Measurements from ENCODE around the gene R3HDML.

The R3HDML gene

DNA sequence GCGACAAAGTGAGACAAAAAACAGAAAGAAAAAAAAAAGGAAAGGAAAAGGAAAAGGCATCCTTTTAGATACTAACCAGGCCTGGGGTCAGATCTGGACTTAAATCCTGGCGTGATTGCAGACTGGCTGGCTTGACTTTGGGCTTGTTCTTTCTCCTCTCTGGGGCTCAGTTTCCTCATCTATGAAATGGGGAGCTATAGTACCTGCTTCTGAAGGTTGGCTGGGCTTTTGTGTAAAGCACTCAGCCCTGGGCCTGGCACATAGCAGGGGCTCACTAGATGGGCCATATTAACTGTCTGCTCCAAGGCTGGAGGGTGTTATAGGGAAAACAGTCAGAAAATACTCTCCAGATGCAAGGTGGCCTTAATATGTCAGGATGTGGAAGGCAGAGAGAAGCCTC, 1.2 kb upstream of the R3HDML start:
- no CpG with 5 or more reads among the region's 2 CpGs for WGBS, 2 donors (ENCODE audit: extremely low coverage in 2 of 2, insufficient read length in 2 of 2, insufficient replicate concordance in 1 of 2)
- no peak overlapping the region for H3K4me2 ChIP-seq (ENCODE audit: insufficient read depth, low read length, poor library complexity, severe bottlenecking)
- H3K9ac ChIP-seq (ENCODE audit: low read depth, low read length, poor library complexity): no peak overlapping the region

DNA sequence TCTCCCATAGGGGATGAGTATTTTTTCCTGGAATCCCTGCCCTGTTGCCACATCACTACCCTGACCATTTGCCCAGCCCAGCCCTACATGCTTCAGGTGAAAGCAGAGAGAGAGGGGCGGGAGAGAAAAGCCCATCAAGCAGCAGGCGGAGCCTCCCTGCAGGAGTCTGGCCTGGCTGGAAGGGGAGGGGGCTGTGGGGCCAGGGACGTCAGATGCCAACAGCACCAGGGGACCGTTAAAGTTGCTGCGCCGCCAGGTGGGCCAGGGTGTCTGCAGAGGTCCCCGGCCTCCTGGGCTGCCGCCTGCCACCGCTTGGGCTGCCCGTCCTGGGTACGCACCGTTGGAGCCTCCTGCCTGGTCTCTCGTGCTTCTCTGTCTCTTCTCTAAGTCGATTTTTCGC, 757 bp upstream of the R3HDML start:
- Histone ChIP-seq H3K14ac (ENCODE audit: low read length) (no peak overlapping the region), H3K36me3 (replicated peaks in 1 of 2; ENCODE audit: control insufficient read depth in 2 of 2, insufficient read depth in 2 of 2, low read length in 2 of 2) (no peaks in the 10 kb centered on the region), H3K18ac (ENCODE audit: low read length) (peak overlapping the region; percentile 55), H3K4ac (ENCODE audit: low read length) (no peak overlapping the region), H3K4me1 (ENCODE audit: control insufficient read depth in 2 of 2, insufficient read depth in 1 of 2, low read depth in 1 of 2, low read length in 2 of 2) (no peaks in the 10 kb centered on the region), H4K91ac (ENCODE audit: low read depth, low read length, poor library complexity) (no peak overlapping the region), H2BK12ac (ENCODE audit: low read length) (no peak overlapping the region), H4K8ac (ENCODE audit: low read depth, low read length) (no peak overlapping the region), H3K4me2 (ENCODE audit: insufficient read depth, low read length, poor library complexity, severe bottlenecking) (no peak overlapping the region), H3K23ac (ENCODE audit: low read depth, low read length, poor library complexity) (no peak overlapping the region), H2BK15ac (ENCODE audit: low read length) (no peak overlapping the region), H2AFZ (ENCODE audit: low read length) (peak overlapping the region; percentile 41), H3K27ac (replicated peaks; ENCODE audit: low read length) (no peak overlapping the region), H3K27me3 (ENCODE audit: control insufficient read depth in 3 of 3, insufficient read depth in 3 of 3, low read depth in 1 of 3, low read length in 3 of 3) (peaks cover 0 to 27% (median 0%) of the 10 kb centered on the region in 3 experiments), H3K9ac (ENCODE audit: low read depth, low read length, poor library complexity) (peak overlapping the region; percentile 38), H2AK5ac (ENCODE audit: low read depth, low read length) (no peak overlapping the region), H2BK5ac (ENCODE audit: low read length) (no peak overlapping the region), H3K9me3 (replicated peaks in 1 of 2; ENCODE audit: control insufficient read depth in 2 of 2, insufficient read depth in 1 of 2, low read depth in 1 of 2, low read length in 2 of 2) (no peaks in the 10 kb centered on the region), H3K79me1 (ENCODE audit: low read depth, low read length) (no peaks in the 10 kb centered on the region), H3K4me3 (ENCODE audit: low read length in 2 of 2) (no peak overlapping the region), H2BK120ac (ENCODE audit: low read depth, low read length) (no peak overlapping the region)
- no CpG with 5 or more reads among the region's 15 CpGs for WGBS, 2 donors (ENCODE audit: extremely low coverage in 2 of 2, insufficient read length in 2 of 2, insufficient replicate concordance in 1 of 2)
- DNase-seq (ENCODE audit: low spot score): no peak

More for the DNA sequence above, 1.2 kb upstream of the R3HDML start:
- Histone ChIP-seq H3K14ac (ENCODE audit: low read length) (no peak overlapping the region), H3K18ac (ENCODE audit: low read length) (no peak overlapping the region), H2BK5ac (ENCODE audit: low read length) (no peak overlapping the region), H2BK120ac (ENCODE audit: low read depth, low read length) (no peak overlapping the region), H3K4me3 (ENCODE audit: low read length in 2 of 2) (no peak overlapping the region), H3K27me3 (ENCODE audit: control insufficient read depth in 3 of 3, insufficient read depth in 3 of 3, low read depth in 1 of 3, low read length in 3 of 3) (peaks cover 0 to 27% (median 0%) of the 10 kb centered on the region in 3 experiments), H3K4me1 (ENCODE audit: control insufficient read depth in 2 of 2, insufficient read depth in 1 of 2, low read depth in 1 of 2, low read length in 2 of 2) (no peaks in the 10 kb centered on the region), H4K91ac (ENCODE audit: low read depth, low read length, poor library complexity) (no peak overlapping the region), H2AFZ (ENCODE audit: low read length) (no peak overlapping the region), H4K8ac (ENCODE audit: low read depth, low read length) (no peak overlapping the region), H2AK5ac (ENCODE audit: low read depth, low read length) (no peak overlapping the region), H3K27ac (replicated peaks; ENCODE audit: low read length) (no peak overlapping the region), H2BK12ac (ENCODE audit: low read length) (no peak overlapping the region), H3K36me3 (replicated peaks in 1 of 2; ENCODE audit: control insufficient read depth in 2 of 2, insufficient read depth in 2 of 2, low read length in 2 of 2) (no peaks in the 10 kb centered on the region), H3K23ac (ENCODE audit: low read depth, low read length, poor library complexity) (no peak overlapping the region), H3K9me3 (replicated peaks in 1 of 2; ENCODE audit: control insufficient read depth in 2 of 2, insufficient read depth in 1 of 2, low read depth in 1 of 2, low read length in 2 of 2) (no peaks in the 10 kb centered on the region), H3K79me1 (ENCODE audit: low read depth, low read length) (no peaks in the 10 kb centered on the region), H3K4ac (ENCODE audit: low read length) (no peak overlapping the region), H2BK15ac (ENCODE audit: low read length) (no peak overlapping the region)
- no peak for DNase-seq (ENCODE audit: low spot score)

DNA sequence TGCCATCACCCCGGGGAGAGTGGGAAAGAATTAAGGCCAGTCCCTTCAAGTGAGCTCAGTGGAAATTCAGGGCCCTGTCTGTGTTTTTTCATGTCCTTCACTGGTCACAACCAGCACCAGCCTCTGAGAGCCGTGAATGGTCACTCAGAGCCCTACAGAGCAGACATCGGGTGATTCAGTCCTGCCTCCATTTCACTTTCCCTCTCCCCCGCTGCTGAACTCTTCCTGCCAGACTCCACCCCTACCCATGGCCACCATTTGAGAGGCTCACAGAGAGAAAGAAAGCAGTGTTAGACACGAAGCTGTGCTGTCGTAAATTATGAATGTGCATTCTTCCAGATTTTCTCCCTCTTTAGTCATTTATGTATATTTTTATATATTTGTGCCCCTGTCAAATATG, 5.4 kb downstream of the R3HDML start:
- H3K14ac ChIP-seq (ENCODE audit: low read length): no peak overlapping the region
- H2BK15ac ChIP-seq (ENCODE audit: low read length): no peak overlapping the region
- WGBS, 2 donors (ENCODE audit: extremely low coverage in 2 of 2, insufficient read length in 2 of 2, insufficient replicate concordance in 1 of 2): no CpG with 5 or more reads among the region's 6 CpGs
- no peaks in the 10 kb centered on the region for H3K79me1 ChIP-seq (ENCODE audit: low read depth, low read length)
- no peak overlapping the region for H2BK5ac ChIP-seq (ENCODE audit: low read length)
- no peak overlapping the region for H2BK12ac ChIP-seq (ENCODE audit: low read length)
- no peaks in the 10 kb centered on the region for H3K9me3 ChIP-seq (replicated peaks in 1 of 2; ENCODE audit: control insufficient read depth in 2 of 2, insufficient read depth in 1 of 2, low read depth in 1 of 2, low read length in 2 of 2)
- no peak overlapping the region for H3K23ac ChIP-seq (ENCODE audit: low read depth, low read length, poor library complexity)
- H4K91ac ChIP-seq (ENCODE audit: low read depth, low read length, poor library complexity): no peak overlapping the region
- H3K4ac ChIP-seq (ENCODE audit: low read length): no peak overlapping the region
- H3K27ac ChIP-seq (replicated peaks; ENCODE audit: low read length): no peak overlapping the region
- H2BK120ac ChIP-seq (ENCODE audit: low read depth, low read length): no peak overlapping the region
- DNase-seq (ENCODE audit: low spot score): no peak
- H3K4me1 ChIP-seq (ENCODE audit: control insufficient read depth in 2 of 2, insufficient read depth in 1 of 2, low read depth in 1 of 2, low read length in 2 of 2): no peaks in the 10 kb centered on the region
- H3K4me2 ChIP-seq (ENCODE audit: insufficient read depth, low read length, poor library complexity, severe bottlenecking): no peak overlapping the region
- no peaks in the 10 kb centered on the region for H3K36me3 ChIP-seq (replicated peaks in 1 of 2; ENCODE audit: control insufficient read depth in 2 of 2, insufficient read depth in 2 of 2, low read length in 2 of 2)
- H3K4me3 ChIP-seq (ENCODE audit: low read length in 2 of 2): no peak overlapping the region
- H3K18ac ChIP-seq (ENCODE audit: low read length): no peak overlapping the region
- no peak overlapping the region for H4K8ac ChIP-seq (ENCODE audit: low read depth, low read length)
- H2AK5ac ChIP-seq (ENCODE audit: low read depth, low read length): no peak overlapping the region
- peak overlapping the region; percentile 88 for H2AFZ ChIP-seq (ENCODE audit: low read length)
- no peak overlapping the region for H3K9ac ChIP-seq (ENCODE audit: low read depth, low read length, poor library complexity)
- peaks cover 0 to 10% (median 0%) of the 10 kb centered on the region in 3 experiments for H3K27me3 ChIP-seq (ENCODE audit: control insufficient read depth in 3 of 3, insufficient read depth in 3 of 3, low read depth in 1 of 3, low read length in 3 of 3)

DNA sequence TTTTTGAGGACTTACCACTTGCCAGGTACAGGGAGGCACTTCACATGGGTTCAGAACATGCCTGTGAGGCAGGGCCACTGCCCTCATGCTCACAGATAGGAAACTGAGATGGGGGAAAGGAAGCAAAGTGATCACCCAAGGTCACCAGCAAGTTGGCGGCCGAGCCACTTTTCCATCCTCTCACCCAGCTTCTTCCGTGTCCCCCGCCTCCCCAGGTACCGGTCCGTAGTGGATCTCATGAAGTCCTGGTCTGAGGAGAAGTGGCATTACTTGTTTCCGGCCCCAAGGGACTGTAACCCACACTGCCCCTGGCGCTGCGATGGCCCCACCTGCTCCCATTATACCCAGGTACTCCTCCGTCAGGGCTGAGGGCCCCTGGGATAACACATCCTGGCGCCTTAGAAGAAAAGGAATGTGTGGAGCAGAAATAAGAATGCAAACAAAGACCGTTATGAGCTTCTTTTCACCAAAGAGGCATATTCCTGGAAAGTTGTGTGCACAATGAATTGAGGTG, 6.4 kb downstream of the R3HDML start:
- no CpG with 5 or more reads among the region's 12 CpGs for WGBS, 2 donors (ENCODE audit: extremely low coverage in 2 of 2, insufficient read length in 2 of 2, insufficient replicate concordance in 1 of 2)
- Histone ChIP-seq H4K8ac (ENCODE audit: low read depth, low read length) (no peak overlapping the region), H3K23ac (ENCODE audit: low read depth, low read length, poor library complexity) (no peak overlapping the region), H3K4ac (ENCODE audit: low read length) (no peak overlapping the region), H3K18ac (ENCODE audit: low read length) (peak overlapping the region; percentile 30), H2AK5ac (ENCODE audit: low read depth, low read length) (no peak overlapping the region), H3K79me1 (ENCODE audit: low read depth, low read length) (no peaks in the 10 kb centered on the region), H2BK5ac (ENCODE audit: low read length) (no peak overlapping the region), H2BK15ac (ENCODE audit: low read length) (no peak overlapping the region), H3K9me3 (replicated peaks in 1 of 2; ENCODE audit: control insufficient read depth in 2 of 2, insufficient read depth in 1 of 2, low read depth in 1 of 2, low read length in 2 of 2) (no peaks in the 10 kb centered on the region), H2BK120ac (ENCODE audit: low read depth, low read length) (no peak overlapping the region), H3K36me3 (replicated peaks in 1 of 2; ENCODE audit: control insufficient read depth in 2 of 2, insufficient read depth in 2 of 2, low read length in 2 of 2) (no peaks in the 10 kb centered on the region), H2AFZ (ENCODE audit: low read length) (no peak overlapping the region), H3K9ac (ENCODE audit: low read depth, low read length, poor library complexity) (no peak overlapping the region), H3K4me2 (ENCODE audit: insufficient read depth, low read length, poor library complexity, severe bottlenecking) (no peak overlapping the region), H3K27me3 (ENCODE audit: control insufficient read depth in 3 of 3, insufficient read depth in 3 of 3, low read depth in 1 of 3, low read length in 3 of 3) (peaks cover 0 to 3% (median 0%) of the 10 kb centered on the region in 3 experiments), H3K14ac (ENCODE audit: low read length) (no peak overlapping the region), H3K4me1 (ENCODE audit: control insufficient read depth in 2 of 2, insufficient read depth in 1 of 2, low read depth in 1 of 2, low read length in 2 of 2) (no peaks in the 10 kb centered on the region), H3K27ac (replicated peaks; ENCODE audit: low read length) (no peak overlapping the region), H2BK12ac (ENCODE audit: low read length) (no peak overlapping the region), H4K91ac (ENCODE audit: low read depth, low read length, poor library complexity) (no peak overlapping the region), H3K4me3 (ENCODE audit: low read length in 2 of 2) (no peak overlapping the region)
- no peak for DNase-seq (ENCODE audit: low spot score)

Measured in neuronal stem cell (in vitro differentiated cells).